ENCODE data around the gene REST.

The REST gene

GRCh38 chr4:56961107-56961500 lies 53.4 kb downstream of the REST start:
- no peaks in the 10 kb centered on the region for H3K27me3 ChIP-seq (ENCODE audit: insufficient read depth, low read depth)
- no peaks in the 10 kb centered on the region for H3K4me1 ChIP-seq (ENCODE audit: low read depth, poor library complexity, severe bottlenecking)
- H3K4me2 ChIP-seq = no peak overlapping the region
- no peaks in the 10 kb centered on the region for H3K36me3 ChIP-seq (ENCODE audit: insufficient read depth)
- H3K27ac ChIP-seq = no peak overlapping the region
- H3K4me3 ChIP-seq (IDR thresholded peaks at IDR 0.05; ENCODE audit: insufficient read depth, low read depth, low read length) = no peak overlapping the region
- no peaks in the 10 kb centered on the region for H3K79me2 ChIP-seq (ENCODE audit: insufficient read depth, low read depth)
- no peak overlapping the region for H3K9ac ChIP-seq
- no peak for TF ChIP-seq CTCF (conservative IDR thresholded peaks at IDR 0.05; ENCODE audit: low read depth, low read length)
- H2AFZ ChIP-seq (ENCODE audit: low read depth) = no peak overlapping the region
- H4K20me1 ChIP-seq (ENCODE audit: insufficient read depth) = no peaks in the 10 kb centered on the region

DNA sequence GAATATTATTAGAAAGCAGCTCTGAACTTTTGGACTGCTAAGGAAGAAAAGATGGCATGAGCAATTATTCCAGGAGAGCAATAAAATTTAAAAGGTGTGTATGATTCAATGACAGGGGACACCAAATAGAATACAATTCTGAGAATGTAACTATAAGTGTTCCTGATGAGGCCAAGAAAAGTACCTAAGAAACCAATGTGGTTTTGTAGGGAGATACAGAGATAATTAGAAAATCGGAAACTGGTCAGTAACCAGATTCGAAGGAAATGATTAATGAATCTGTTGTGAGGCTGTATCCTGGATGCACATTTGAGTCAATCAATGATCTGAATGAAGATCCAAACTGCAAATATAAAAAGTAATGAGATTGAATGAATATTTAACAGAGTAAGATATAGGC lies 63.7 kb downstream of the REST start:
- Histone ChIP-seq H2AFZ (ENCODE audit: low read depth) (no peak overlapping the region), H3K79me2 (ENCODE audit: insufficient read depth, low read depth) (peaks cover 30% of the 10 kb centered on the region), H3K27ac (no peak overlapping the region), H3K4me3 (IDR thresholded peaks at IDR 0.05; ENCODE audit: insufficient read depth, low read depth, low read length) (no peak overlapping the region), H3K9ac (no peak overlapping the region), H3K27me3 (ENCODE audit: insufficient read depth, low read depth) (no peaks in the 10 kb centered on the region), H4K20me1 (ENCODE audit: insufficient read depth) (no peaks in the 10 kb centered on the region; the same call in 1 of the 2 replicates), H3K4me1 (ENCODE audit: low read depth, poor library complexity, severe bottlenecking) (peaks cover 21% of the 10 kb centered on the region), H3K4me2 (no peak overlapping the region), H3K36me3 (ENCODE audit: insufficient read depth) (peaks cover 29% of the 10 kb centered on the region; the same call in 1 of the 2 replicates)
- no peak for TF ChIP-seq CTCF (conservative IDR thresholded peaks at IDR 0.05; ENCODE audit: low read depth, low read length)

DNA sequence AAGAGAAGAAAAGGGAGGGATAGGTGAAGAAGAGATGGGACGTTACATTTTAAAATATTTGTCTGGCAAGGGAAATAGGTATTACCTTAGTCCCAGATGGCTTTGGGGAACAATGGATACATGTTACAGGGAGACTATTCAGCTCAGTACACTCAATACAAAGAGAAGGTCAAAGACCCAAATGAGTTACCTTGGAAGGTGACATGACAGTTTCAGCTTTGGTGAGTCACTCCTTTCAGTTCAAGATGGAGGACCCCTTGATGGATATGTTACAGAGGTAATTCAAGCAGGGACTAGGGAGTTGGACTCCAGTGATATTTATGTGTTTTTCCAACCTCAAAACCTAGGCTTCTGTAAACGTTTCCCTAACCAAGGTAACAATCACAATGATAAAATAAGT lies 64.7 kb downstream of the REST start:
- Histone ChIP-seq H3K9ac (no peak overlapping the region), H3K27ac (no peak overlapping the region), H3K27me3 (ENCODE audit: insufficient read depth, low read depth) (no peaks in the 10 kb centered on the region), H3K36me3 (ENCODE audit: insufficient read depth) (peaks cover 29% of the 10 kb centered on the region; the same call in 1 of the 2 replicates), H3K4me3 (IDR thresholded peaks at IDR 0.05; ENCODE audit: insufficient read depth, low read depth, low read length) (no peak overlapping the region), H3K4me2 (no peak overlapping the region), H3K79me2 (ENCODE audit: insufficient read depth, low read depth) (peaks cover 40% of the 10 kb centered on the region), H4K20me1 (ENCODE audit: insufficient read depth) (no peaks in the 10 kb centered on the region; the same call in 1 of the 2 replicates), H2AFZ (ENCODE audit: low read depth) (no peak overlapping the region), H3K4me1 (ENCODE audit: low read depth, poor library complexity, severe bottlenecking) (peaks cover 21% of the 10 kb centered on the region)
- TF ChIP-seq CTCF (conservative IDR thresholded peaks at IDR 0.05; ENCODE audit: low read depth, low read length) = no peak

GRCh38 chr4:56972809-56973208 lies 65.1 kb downstream of the REST start:
- no peak overlapping the region for H3K27ac ChIP-seq
- peaks cover 21% of the 10 kb centered on the region for H3K4me1 ChIP-seq (ENCODE audit: low read depth, poor library complexity, severe bottlenecking)
- no peaks in the 10 kb centered on the region for H3K27me3 ChIP-seq (ENCODE audit: insufficient read depth, low read depth)
- H3K36me3 ChIP-seq (ENCODE audit: insufficient read depth) = peaks cover 29% of the 10 kb centered on the region; the same call in 1 of the 2 replicates
- peaks cover 40% of the 10 kb centered on the region for H3K79me2 ChIP-seq (ENCODE audit: insufficient read depth, low read depth)
- H2AFZ ChIP-seq (ENCODE audit: low read depth) = no peak overlapping the region
- H3K4me2 ChIP-seq = no peak overlapping the region
- no peak overlapping the region for H3K4me3 ChIP-seq (IDR thresholded peaks at IDR 0.05; ENCODE audit: insufficient read depth, low read depth, low read length)
- no peak for TF ChIP-seq CTCF (conservative IDR thresholded peaks at IDR 0.05; ENCODE audit: low read depth, low read length)
- H4K20me1 ChIP-seq (ENCODE audit: insufficient read depth) = no peaks in the 10 kb centered on the region; the same call in 1 of the 2 replicates
- no peak overlapping the region for H3K9ac ChIP-seq

Data from KMS-11 (cell line).